GM23338 (cell line): ENCODE data around the gene PSMD8. TPM values are rescaled to one million over a fixed set of nuclear protein-coding genes. Genes with fewer than 3 reads are reported as not detected.

Experiments used
- ATAC-seq: fragments of 200-7000 bp; cut with Tn5 transposase; 3 replicates; pipeline ENCODE4 v1.9.1; 2020
- DNase-seq: peaks from one replicate; pipeline ENCODE4 v3.0.0-alpha.2; 2015; ENCODE audit warnings: low spot score
- H2AFZ ChIP-seq: fragments of 200-600 bp; sonication (generic); 2 replicates; pipeline ENCODE4 v1.8.0; 2016; ENCODE audit warnings: antibody characterized with exemption, mild to moderate bottlenecking, moderate library complexity
- H3F3A ChIP-seq: fragments of 200-600 bp; sonication (generic); replicated peaks from 2 replicates; pipeline ENCODE4 v1.8.0; 2017; ENCODE audit warnings: antibody characterized with exemption, mixed run types, low read depth
- H3K27ac ChIP-seq: fragments of 200-600 bp; sonication (generic); 2 replicates; pipeline ENCODE4 v1.6.1; 2016; ENCODE audit warnings: low read depth
- H3K27me3 ChIP-seq: fragments of 200-600 bp; sonication (generic); 2 replicates; pipeline ENCODE4 v1.8.0; 2016; ENCODE audit warnings: mild to moderate bottlenecking, mixed run types, moderate library complexity; ENCODE audit not compliant: insufficient read depth
- H3K36me3 ChIP-seq: fragments of 200-600 bp; sonication (generic); 2 replicates; pipeline ENCODE4 v1.8.0; 2016; ENCODE audit warnings: mild to moderate bottlenecking; ENCODE audit not compliant: insufficient read depth
- H3K4me1 ChIP-seq: fragments of 200-600 bp; sonication (generic); 2 replicates; pipeline ENCODE4 v1.8.0; 2016; ENCODE audit warnings: mild to moderate bottlenecking, moderate library complexity; ENCODE audit not compliant: insufficient read depth
- H3K4me2 ChIP-seq: fragments of 200-600 bp; sonication (generic); 2 replicates; pipeline ENCODE4 v1.7.1; 2017; ENCODE audit warnings: mixed run types
- H3K4me3 ChIP-seq: fragments of 200-600 bp; sonication (generic); 2 replicates; pipeline ENCODE4 v1.6.1; 2016; ENCODE audit warnings: mixed run types
- H3K79me2 ChIP-seq: fragments of 200-600 bp; sonication (generic); replicated peaks from 2 replicates; pipeline ENCODE4 v1.8.0; 2017; ENCODE audit warnings: mild to moderate bottlenecking; ENCODE audit not compliant: insufficient read depth
- H3K9me2 ChIP-seq: fragments of 200-600 bp; sonication (generic); 2 replicates; pipeline ENCODE4 v1.8.0; 2017; ENCODE audit not compliant: insufficient read depth
- H4K20me1 ChIP-seq: fragments of 200-600 bp; sonication (generic); replicated peaks from 2 replicates; pipeline ENCODE4 v1.8.0; 2017; ENCODE audit warnings: mild to moderate bottlenecking; ENCODE audit not compliant: insufficient read depth
- H3K27ac Mint-ChIP-seq: 2 replicates; pipeline ENCODE4 v1.8.0; 2020; ENCODE audit warnings: inconsistent platforms, mild to moderate bottlenecking, moderate library complexity, mixed read lengths
- H3K27me3 Mint-ChIP-seq: 3 replicates; pipeline ENCODE4 v1.8.0; 2022; ENCODE audit warnings: low read depth, mild to moderate bottlenecking, moderate library complexity, mixed read lengths, inconsistent platforms; ENCODE audit not compliant: insufficient read depth, poor library complexity
- H3K36me3 Mint-ChIP-seq: 3 replicates; pipeline ENCODE4 v1.8.0; 2021; ENCODE audit warnings: low read depth, mild to moderate bottlenecking, inconsistent platforms, moderate library complexity, mixed read lengths
- H3K4me1 Mint-ChIP-seq: 3 replicates; pipeline ENCODE4 v1.8.0; 2020; ENCODE audit warnings: mild to moderate bottlenecking, inconsistent platforms, mixed read lengths
- H3K4me3 Mint-ChIP-seq: 3 replicates; pipeline ENCODE4 v1.8.0; 2021; ENCODE audit warnings: moderate library complexity, mild to moderate bottlenecking, inconsistent platforms, mixed read lengths
- H3K9me3 Mint-ChIP-seq: 3 replicates; pipeline ENCODE4 v1.8.0; 2020; ENCODE audit warnings: moderate library complexity, mild to moderate bottlenecking, inconsistent platforms, mixed read lengths
- CTCF ChIP-seq, 2 experiments: fragments of 200-600 bp in 1 of 2; sonication (generic) in 1 of 2; conservative IDR thresholded peaks; 2 replicates each; pipeline versions ENCODE4 v1.5.1 to v1.6.1; 2016 to 2017; ENCODE audit warnings: antibody characterized with exemption in 2 of 2, low read depth in 2 of 2, mild to moderate bottlenecking in 2 of 2, moderate library complexity in 1 of 2
- ETS1 ChIP-seq: IDR thresholded peaks from 2 replicates; pipeline ENCODE4 v1.6.1; 2016; ENCODE audit warnings: antibody characterized with exemption
- EZH2 ChIP-seq: fragments of 200-600 bp; sonication (generic); IDR thresholded peaks from one replicate; pipeline ENCODE4 v1.8.0; 2017; ENCODE audit warnings: antibody characterized with exemption, mild to moderate bottlenecking, low read depth; ENCODE audit not compliant: unreplicated experiment
- EZH2phosphoT487 ChIP-seq: fragments of 200-600 bp; sonication (generic); IDR thresholded peaks from one replicate; pipeline ENCODE4 v1.8.1; 2018; ENCODE audit warnings: antibody characterized with exemption; ENCODE audit not compliant: unreplicated experiment
- JUNB ChIP-seq: IDR thresholded peaks from one replicate; pipeline ENCODE4 v1.6.1; 2016; ENCODE audit warnings: antibody characterized with exemption; ENCODE audit not compliant: unreplicated experiment
- STAT1 ChIP-seq: IDR thresholded peaks from one replicate; pipeline ENCODE4 v1.6.1; 2016; ENCODE audit warnings: antibody characterized with exemption; ENCODE audit not compliant: unreplicated experiment
- ZNF331 ChIP-seq: fragments of 250-450 bp; sonication (Bioruptor Pico); IDR thresholded peaks from 2 replicates; pipeline ENCODE4 v1.5.0; 2020; ENCODE audit warnings: low read depth, mild to moderate bottlenecking, moderate library complexity
- polyA plus RNA-seq: library from polyadenylated mRNA; unstranded; fragments of >200 nt; fragmentation: Nextera tagmentation; extraction: Ambion mirVana; gene quantifications from 2 replicates; pipeline ENCODE4 v1.2.1, GENCODE V29; 2016
- total RNA-seq: library from RNA; depleted of rRNA; stranded (reverse); fragments of >200 nt; shearing (Covaris generic); gene quantifications from 2 replicates; pipeline ENCODE4 v1.2.3, GENCODE V29; 2014
- TF ChIP-seq, protein P1 (sequence below): fragments of 250-450 bp; sonication (Bioruptor Pico); IDR thresholded peaks from 2 replicates; pipeline ENCODE4 v1.5.0; 2020; ENCODE audit warnings: mild to moderate bottlenecking, moderate library complexity

The PSMD8 gene
- total and polyA plus RNA-seq, 2 experiments from 2014 or later = 129 to 241 TPM

GRCh38 chr19:38333245-38333644, 41.1 kb upstream of the PSMD8 start:
- Histone ChIP-seq H3F3A (0 out of 2 replicates have a peak, but pooled peaks cover 5% of the 10 kb centered on the region), H3K36me3 (no peaks in the 10 kb centered on the region), H3K4me1 (no peaks in the 10 kb centered on the region; the same call in 1 of the 2 replicates), H3K9me2 (no peaks in the 10 kb centered on the region), H2AFZ (no peak overlapping the region), H4K20me1 (no peaks in the 10 kb centered on the region; the same call in 1 of the 2 replicates), H3K27me3 (no peaks in the 10 kb centered on the region), H3K4me2 (no peak overlapping the region), H3K27ac (no peak overlapping the region), H3K79me2 (no peaks in the 10 kb centered on the region), H3K4me3 (no peak overlapping the region)
- Mint-ChIP-seq H3K27me3 (peaks cover 15% of the 10 kb centered on the region), H3K9me3 (no peaks in the 10 kb centered on the region; the same call in 2 of the 3 replicates), H3K36me3 (no peaks in the 10 kb centered on the region), H3K4me1 (peaks cover 5% of the 10 kb centered on the region), H3K4me3 (no peak overlapping the region), H3K27ac (no peak overlapping the region)
- ATAC-seq (no peak), DNase-seq (no peak)
- TF ChIP-seq ETS1 (no peak), STAT1 (no peak), EZH2phosphoT487 (no peak), JUNB (no peak), CTCF (conservative IDR thresholded peaks at IDR 0.05; ENCODE audit: low read depth in 2 of 2) (no peak), EZH2 (no peak), ZNF331 (CRISPR knock-in tag) (no peak)
- TF ChIP-seq, protein P1, sequence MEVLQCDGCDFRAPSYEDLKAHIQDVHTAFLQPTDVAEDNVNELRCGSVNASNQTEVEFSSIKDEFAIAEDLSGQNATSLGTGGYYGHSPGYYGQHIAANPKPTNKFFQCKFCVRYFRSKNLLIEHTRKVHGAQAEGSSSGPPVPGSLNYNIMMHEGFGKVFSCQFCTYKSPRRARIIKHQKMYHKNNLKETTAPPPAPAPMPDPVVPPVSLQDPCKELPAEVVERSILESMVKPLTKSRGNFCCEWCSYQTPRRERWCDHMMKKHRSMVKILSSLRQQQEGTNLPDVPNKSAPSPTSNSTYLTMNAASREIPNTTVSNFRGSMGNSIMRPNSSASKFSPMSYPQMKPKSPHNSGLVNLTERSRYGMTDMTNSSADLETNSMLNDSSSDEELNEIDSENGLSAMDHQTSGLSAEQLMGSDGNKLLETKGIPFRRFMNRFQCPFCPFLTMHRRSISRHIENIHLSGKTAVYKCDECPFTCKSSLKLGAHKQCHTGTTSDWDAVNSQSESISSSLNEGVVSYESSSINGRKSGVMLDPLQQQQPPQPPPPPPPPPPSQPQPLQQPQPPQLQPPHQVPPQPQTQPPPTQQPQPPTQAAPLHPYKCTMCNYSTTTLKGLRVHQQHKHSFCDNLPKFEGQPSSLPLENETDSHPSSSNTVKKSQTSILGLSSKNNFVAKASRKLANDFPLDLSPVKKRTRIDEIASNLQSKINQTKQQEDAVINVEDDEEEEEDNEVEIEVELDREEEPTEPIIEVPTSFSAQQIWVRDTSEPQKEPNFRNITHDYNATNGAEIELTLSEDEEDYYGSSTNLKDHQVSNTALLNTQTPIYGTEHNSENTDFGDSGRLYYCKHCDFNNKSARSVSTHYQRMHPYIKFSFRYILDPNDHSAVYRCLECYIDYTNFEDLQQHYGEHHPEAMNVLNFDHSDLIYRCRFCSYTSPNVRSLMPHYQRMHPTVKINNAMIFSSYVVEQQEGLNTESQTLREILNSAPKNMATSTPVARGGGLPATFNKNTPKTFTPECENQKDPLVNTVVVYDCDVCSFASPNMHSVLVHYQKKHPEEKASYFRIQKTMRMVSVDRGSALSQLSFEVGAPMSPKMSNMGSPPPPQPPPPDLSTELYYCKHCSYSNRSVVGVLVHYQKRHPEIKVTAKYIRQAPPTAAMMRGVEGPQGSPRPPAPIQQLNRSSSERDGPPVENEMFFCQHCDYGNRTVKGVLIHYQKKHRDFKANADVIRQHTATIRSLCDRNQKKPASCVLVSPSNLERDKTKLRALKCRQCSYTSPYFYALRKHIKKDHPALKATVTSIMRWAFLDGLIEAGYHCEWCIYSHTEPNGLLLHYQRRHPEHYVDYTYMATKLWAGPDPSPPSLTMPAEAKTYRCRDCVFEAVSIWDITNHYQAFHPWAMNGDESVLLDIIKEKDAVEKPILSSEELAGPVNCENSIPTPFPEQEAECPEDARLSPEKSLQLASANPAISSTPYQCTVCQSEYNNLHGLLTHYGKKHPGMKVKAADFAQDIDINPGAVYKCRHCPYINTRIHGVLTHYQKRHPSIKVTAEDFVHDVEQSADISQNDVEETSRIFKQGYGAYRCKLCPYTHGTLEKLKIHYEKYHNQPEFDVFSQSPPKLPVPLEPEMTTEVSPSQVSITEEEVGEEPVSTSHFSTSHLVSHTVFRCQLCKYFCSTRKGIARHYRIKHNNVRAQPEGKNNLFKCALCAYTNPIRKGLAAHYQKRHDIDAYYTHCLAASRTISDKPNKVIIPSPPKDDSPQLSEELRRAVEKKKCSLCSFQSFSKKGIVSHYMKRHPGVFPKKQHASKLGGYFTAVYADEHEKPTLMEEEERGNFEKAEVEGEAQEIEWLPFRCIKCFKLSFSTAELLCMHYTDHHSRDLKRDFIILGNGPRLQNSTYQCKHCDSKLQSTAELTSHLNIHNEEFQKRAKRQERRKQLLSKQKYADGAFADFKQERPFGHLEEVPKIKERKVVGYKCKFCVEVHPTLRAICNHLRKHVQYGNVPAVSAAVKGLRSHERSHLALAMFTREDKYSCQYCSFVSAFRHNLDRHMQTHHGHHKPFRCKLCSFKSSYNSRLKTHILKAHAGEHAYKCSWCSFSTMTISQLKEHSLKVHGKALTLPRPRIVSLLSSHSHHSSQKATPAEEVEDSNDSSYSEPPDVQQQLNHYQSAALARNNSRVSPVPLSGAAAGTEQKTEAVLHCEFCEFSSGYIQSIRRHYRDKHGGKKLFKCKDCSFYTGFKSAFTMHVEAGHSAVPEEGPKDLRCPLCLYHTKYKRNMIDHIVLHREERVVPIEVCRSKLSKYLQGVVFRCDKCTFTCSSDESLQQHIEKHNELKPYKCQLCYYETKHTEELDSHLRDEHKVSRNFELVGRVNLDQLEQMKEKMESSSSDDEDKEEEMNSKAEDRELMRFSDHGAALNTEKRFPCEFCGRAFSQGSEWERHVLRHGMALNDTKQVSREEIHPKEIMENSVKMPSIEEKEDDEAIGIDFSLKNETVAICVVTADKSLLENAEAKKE (CRISPR knock-in tag) = no peak
